Measurements from ENCODE around the gene PCSK6.

DNA sequence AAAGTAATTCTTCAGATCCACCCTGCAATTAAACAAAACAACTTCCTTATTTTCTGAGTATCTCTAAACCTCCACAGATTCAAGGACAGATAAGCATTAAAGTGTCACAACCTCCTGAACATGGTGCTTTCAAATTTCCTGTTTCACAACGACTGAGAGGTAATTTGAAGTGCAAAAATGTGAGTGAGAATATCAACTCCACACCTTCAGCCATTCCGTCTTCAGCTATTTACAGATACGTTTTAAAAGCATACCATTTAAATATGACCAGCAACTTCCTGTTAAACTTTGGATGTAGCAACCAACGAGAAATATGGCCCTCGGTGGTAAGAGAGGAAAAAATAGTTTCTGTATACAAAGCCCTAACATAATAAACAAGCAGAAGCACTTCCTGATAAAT, 32.1 kb upstream of the PCSK6 start:
- TF ChIP-seq TBP (IDR thresholded peaks at IDR 0.05; ENCODE audit: low read depth, low read length) = no peak
- TF ChIP-seq ASH2L (IDR thresholded peaks at IDR 0.05; ENCODE audit: low read length) = no peak
- TF ChIP-seq, protein P1, sequence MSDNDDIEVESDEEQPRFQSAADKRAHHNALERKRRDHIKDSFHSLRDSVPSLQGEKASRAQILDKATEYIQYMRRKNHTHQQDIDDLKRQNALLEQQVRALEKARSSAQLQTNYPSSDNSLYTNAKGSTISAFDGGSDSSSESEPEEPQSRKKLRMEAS (IDR thresholded peaks at IDR 0.05) = no peak
- TF ChIP-seq, protein P2, sequence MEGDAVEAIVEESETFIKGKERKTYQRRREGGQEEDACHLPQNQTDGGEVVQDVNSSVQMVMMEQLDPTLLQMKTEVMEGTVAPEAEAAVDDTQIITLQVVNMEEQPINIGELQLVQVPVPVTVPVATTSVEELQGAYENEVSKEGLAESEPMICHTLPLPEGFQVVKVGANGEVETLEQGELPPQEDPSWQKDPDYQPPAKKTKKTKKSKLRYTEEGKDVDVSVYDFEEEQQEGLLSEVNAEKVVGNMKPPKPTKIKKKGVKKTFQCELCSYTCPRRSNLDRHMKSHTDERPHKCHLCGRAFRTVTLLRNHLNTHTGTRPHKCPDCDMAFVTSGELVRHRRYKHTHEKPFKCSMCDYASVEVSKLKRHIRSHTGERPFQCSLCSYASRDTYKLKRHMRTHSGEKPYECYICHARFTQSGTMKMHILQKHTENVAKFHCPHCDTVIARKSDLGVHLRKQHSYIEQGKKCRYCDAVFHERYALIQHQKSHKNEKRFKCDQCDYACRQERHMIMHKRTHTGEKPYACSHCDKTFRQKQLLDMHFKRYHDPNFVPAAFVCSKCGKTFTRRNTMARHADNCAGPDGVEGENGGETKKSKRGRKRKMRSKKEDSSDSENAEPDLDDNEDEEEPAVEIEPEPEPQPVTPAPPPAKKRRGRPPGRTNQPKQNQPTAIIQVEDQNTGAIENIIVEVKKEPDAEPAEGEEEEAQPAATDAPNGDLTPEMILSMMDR (IDR thresholded peaks at IDR 0.05; ENCODE audit: control extremely low read depth in 1 of 3, insufficient read depth in 1 of 3, low read depth in 1 of 3, low read length in 3 of 3) = no peak
- TF ChIP-seq, protein P3, sequence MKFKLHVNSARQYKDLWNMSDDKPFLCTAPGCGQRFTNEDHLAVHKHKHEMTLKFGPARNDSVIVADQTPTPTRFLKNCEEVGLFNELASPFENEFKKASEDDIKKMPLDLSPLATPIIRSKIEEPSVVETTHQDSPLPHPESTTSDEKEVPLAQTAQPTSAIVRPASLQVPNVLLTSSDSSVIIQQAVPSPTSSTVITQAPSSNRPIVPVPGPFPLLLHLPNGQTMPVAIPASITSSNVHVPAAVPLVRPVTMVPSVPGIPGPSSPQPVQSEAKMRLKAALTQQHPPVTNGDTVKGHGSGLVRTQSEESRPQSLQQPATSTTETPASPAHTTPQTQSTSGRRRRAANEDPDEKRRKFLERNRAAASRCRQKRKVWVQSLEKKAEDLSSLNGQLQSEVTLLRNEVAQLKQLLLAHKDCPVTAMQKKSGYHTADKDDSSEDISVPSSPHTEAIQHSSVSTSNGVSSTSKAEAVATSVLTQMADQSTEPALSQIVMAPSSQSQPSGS (IDR thresholded peaks at IDR 0.05; ENCODE audit: low read length) = no peak
- no peak for TF ChIP-seq GABPA (IDR thresholded peaks at IDR 0.05; ENCODE audit: borderline replicate concordance, insufficient read depth, low read length)
- TF ChIP-seq EZH2 (IDR thresholded peaks at IDR 0.05; ENCODE audit: low read depth, low read length, severe bottlenecking) = no peak
- no peak for TF ChIP-seq POLR2A (IDR thresholded peaks at IDR 0.05; ENCODE audit: control extremely low read depth in 1 of 2, low read depth in 2 of 2, low read length in 2 of 2)
- TF ChIP-seq EP300 (IDR thresholded peaks at IDR 0.05; ENCODE audit: borderline replicate concordance in 1 of 2, low read depth in 2 of 2, low read length in 2 of 2) = no peak
- TF ChIP-seq PHF8 (conservative IDR thresholded peaks at IDR 0.05; ENCODE audit: low read depth, low read length) = no peak
- no peak for TF ChIP-seq SIRT6 (IDR thresholded peaks at IDR 0.05; ENCODE audit: low read length)

All from H1 (cell line).